ENCODE data around the gene HADHA.
A peak's percentile ranks its signal among the peaks of the same experiment; 100 is the strongest.

Gene HADHA

GRCh38 chr2:26148501-26148900 lies 95.9 kb downstream of the HADHA start:
- no peak for DNase-seq (ENCODE audit: insufficient read length, low spot score)
- no peak for FAIRE-seq

GRCh38 chr2:26144953-26145680 lies 99.3 kb downstream of the HADHA start:
- FAIRE-seq (no peak), DNase-seq (ENCODE audit: insufficient read length, low spot score) (peak; percentile 74)

GRCh38 chr2:26144031-26144430 lies 100.4 kb downstream of the HADHA start:
- no peak for DNase-seq (ENCODE audit: insufficient read length, low spot score)
- FAIRE-seq, result no peak

- no peak for FAIRE-seq
- no peak for DNase-seq (ENCODE audit: insufficient read length, low spot score)
Measured at GRCh38 chr2:26141145-26141769, 103.2 kb downstream of the HADHA start.
